ENCODE results near the gene PTPRN2. TPM values are rescaled to one million over a fixed set of nuclear protein-coding genes. Genes with fewer than 3 reads are reported as not detected.
A peak's percentile ranks its signal among the peaks of the same experiment; 100 is the strongest.

Gene PTPRN2
- total and polyA plus RNA-seq, 7 donors: 3.2 to 7.1 (median 5.5) TPM

DNA sequence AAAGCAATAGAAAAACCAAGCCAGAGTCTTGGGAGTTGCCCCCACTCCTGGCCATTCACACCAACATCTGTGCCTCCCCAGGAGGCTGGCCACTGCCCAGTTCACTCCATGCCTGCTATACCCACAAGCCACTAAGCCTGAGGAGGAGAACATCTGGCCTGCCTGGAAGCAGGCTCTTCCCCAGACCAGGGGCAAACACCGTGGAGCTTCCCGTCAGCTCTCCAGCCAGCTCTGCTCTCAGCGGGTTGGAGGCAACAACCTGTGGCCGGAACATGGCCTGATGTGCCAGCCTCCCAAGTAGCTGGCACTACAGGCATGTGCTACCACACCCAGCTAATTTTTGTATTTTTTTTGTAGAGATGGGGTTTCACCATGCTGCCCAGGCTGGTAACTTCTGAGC lies 9.1 kb upstream of the PTPRN2 start:
- 96 to 97% methylated on average over 4 of the region's 4 CpGs for WGBS, 2 donors
- TF ChIP-seq POLR2A (IDR thresholded peaks at IDR 0.05) (no peak), POLR2AphosphoS5 (IDR thresholded peaks at IDR 0.05) (no peak), EP300 (IDR thresholded peaks at IDR 0.05) (no peak)
- TF ChIP-seq, protein P1, sequence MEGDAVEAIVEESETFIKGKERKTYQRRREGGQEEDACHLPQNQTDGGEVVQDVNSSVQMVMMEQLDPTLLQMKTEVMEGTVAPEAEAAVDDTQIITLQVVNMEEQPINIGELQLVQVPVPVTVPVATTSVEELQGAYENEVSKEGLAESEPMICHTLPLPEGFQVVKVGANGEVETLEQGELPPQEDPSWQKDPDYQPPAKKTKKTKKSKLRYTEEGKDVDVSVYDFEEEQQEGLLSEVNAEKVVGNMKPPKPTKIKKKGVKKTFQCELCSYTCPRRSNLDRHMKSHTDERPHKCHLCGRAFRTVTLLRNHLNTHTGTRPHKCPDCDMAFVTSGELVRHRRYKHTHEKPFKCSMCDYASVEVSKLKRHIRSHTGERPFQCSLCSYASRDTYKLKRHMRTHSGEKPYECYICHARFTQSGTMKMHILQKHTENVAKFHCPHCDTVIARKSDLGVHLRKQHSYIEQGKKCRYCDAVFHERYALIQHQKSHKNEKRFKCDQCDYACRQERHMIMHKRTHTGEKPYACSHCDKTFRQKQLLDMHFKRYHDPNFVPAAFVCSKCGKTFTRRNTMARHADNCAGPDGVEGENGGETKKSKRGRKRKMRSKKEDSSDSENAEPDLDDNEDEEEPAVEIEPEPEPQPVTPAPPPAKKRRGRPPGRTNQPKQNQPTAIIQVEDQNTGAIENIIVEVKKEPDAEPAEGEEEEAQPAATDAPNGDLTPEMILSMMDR (IDR thresholded peaks at IDR 0.05): no peak
- Histone ChIP-seq H3K4me3 (no peak overlapping the region), H3K4me1 (no peaks in the 10 kb centered on the region), H3K9me3 (no peaks in the 10 kb centered on the region), H3K36me3 (no peaks in the 10 kb centered on the region), H3K27ac (no peak overlapping the region), H3K27me3 (no peaks in the 10 kb centered on the region)
- intact Hi-C loops (cut with DNase I): no loop called here
- DNase-seq: no peak

DNA sequence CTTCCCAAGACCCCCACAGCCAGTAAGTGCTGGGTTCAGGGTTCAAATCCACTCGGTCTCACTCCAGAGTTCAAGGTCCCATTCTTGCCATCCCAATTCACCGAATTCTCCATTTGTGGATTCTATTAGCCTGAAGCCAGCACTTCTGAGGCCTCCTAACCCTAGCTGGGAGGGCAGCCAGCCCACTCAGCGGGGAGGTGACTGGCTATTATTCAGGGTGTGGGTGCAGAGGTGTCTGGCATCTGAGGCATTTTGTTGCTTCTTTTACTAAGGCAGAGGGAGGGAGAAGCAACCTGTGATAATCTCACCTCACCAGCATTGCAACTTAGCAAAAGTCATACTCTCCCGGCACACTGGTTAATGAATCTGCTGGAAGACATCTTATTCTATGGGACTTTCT lies 8.7 kb upstream of the PTPRN2 start:
- Histone ChIP-seq H3K36me3 (no peaks in the 10 kb centered on the region), H3K27ac (no peak overlapping the region), H3K4me1 (no peaks in the 10 kb centered on the region), H3K27me3 (no peaks in the 10 kb centered on the region), H3K9me3 (no peaks in the 10 kb centered on the region), H3K4me3 (no peak overlapping the region)
- DNase-seq: no peak
- 96% methylated on average over 4 of the region's 4 CpGs for WGBS, 2 donors
- intact Hi-C loops (cut with DNase I): no loop called here
- TF ChIP-seq, protein P1 (IDR thresholded peaks at IDR 0.05): no peak
- TF ChIP-seq POLR2AphosphoS5 (IDR thresholded peaks at IDR 0.05): no peak
- TF ChIP-seq EP300 (IDR thresholded peaks at IDR 0.05): no peak
- no peak for TF ChIP-seq POLR2A (IDR thresholded peaks at IDR 0.05)

DNA sequence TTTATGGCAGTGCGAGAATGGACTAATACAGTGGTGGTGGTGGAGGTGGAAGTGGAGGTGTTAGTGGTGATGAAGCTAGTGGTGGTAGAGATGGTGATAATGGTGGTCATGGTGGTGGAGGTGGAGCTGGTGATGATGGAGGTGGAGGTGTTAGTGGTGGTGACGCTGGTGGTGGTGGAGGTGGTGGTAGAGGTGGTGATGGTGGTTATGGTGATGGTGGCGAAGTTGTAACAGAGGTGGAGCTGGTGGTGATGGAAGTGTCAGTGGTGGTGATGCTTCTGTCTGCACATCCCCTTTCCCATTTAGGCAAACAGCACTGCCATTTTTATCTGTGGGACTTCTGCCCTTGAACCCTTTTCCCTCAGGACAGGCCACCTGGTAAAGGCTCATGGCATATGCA lies 7.4 kb upstream of the PTPRN2 start:
- 71 to 74% methylated on average over 3 of the region's 3 CpGs for WGBS, 2 donors
- no peak overlapping the region for H3K27ac ChIP-seq
- H3K27me3 ChIP-seq: no peaks in the 10 kb centered on the region
- H3K4me1 ChIP-seq: no peaks in the 10 kb centered on the region
- H3K36me3 ChIP-seq: no peaks in the 10 kb centered on the region
- H3K4me3 ChIP-seq: no peak overlapping the region
- intact Hi-C loops (cut with DNase I): no loop called here
- TF ChIP-seq, protein P1 (IDR thresholded peaks at IDR 0.05): no peak
- TF ChIP-seq POLR2A (IDR thresholded peaks at IDR 0.05) (no peak), EP300 (IDR thresholded peaks at IDR 0.05) (no peak), POLR2AphosphoS5 (IDR thresholded peaks at IDR 0.05) (no peak)
- H3K9me3 ChIP-seq: no peaks in the 10 kb centered on the region
- no peak for DNase-seq

DNA sequence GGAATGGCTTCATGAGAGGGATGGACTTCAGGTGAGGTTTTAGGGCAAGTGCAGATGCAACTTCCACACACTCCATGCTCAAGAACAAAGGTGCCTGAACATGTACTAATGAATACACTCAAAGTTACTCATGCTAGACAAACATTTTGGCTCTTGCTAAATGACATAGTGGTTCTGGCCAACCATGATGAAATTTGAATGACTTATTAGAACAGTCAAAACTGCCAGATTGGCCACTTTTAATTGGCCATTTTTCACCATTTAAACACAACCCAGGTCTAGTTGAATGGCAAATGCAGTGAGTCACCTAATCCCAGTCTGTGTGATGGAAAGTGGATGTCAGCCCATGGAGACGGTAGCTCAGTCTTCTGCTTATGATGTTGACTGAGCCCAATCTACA lies 4.9 kb upstream of the PTPRN2 start:
- DNase-seq: no peak
- Histone ChIP-seq H3K27me3 (no peaks in the 10 kb centered on the region), H3K9me3 (no peaks in the 10 kb centered on the region), H3K4me1 (peaks cover 0 to 8% (median 6%) of the 10 kb centered on the region in 4 donors), H3K27ac (no peak overlapping the region), H3K4me3 (no peak overlapping the region), H3K36me3 (no peaks in the 10 kb centered on the region)
- intact Hi-C loops (cut with DNase I): no loop called here
- TF ChIP-seq POLR2AphosphoS5 (IDR thresholded peaks at IDR 0.05): no peak
- TF ChIP-seq, protein P1 (IDR thresholded peaks at IDR 0.05): no peak
- no peak for TF ChIP-seq EP300 (IDR thresholded peaks at IDR 0.05)
- no peak for TF ChIP-seq POLR2A (IDR thresholded peaks at IDR 0.05)
- WGBS, 2 donors: 93 to 98% methylated on average over 1 of the region's 1 CpG

DNA sequence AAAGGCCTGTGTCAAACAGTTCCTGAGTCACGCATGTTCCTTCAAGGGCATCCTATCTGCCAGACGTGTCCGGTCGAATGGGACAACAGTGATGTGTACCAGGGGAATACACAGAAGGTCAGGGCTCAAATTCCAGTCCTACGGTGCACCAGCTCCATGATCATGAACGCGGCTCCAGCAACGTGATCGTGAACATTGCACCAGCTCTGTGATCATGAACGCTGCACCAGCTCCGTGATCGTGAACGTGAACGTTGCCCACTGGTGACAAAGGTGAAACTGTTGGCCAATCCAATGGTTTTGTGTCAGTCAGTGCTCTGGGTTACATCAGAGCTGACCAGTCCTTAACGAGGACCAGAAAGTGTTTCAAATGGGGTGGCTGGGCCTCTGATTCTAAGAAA lies 4.3 kb upstream of the PTPRN2 start:
- intact Hi-C loops (cut with DNase I): no loop called here
- peaks cover 0 to 13% (median 11%) of the 10 kb centered on the region in 4 donors for H3K4me1 ChIP-seq
- WGBS, 2 donors: 90 to 95% methylated on average over 15 of the region's 15 CpGs
- no peak overlapping the region for H3K4me3 ChIP-seq
- TF ChIP-seq POLR2AphosphoS5 (IDR thresholded peaks at IDR 0.05) (no peak), POLR2A (IDR thresholded peaks at IDR 0.05) (no peak), EP300 (IDR thresholded peaks at IDR 0.05) (no peak)
- TF ChIP-seq, protein P1 (IDR thresholded peaks at IDR 0.05): no peak
- no peaks in the 10 kb centered on the region for H3K27me3 ChIP-seq
- peak; percentile 21 for DNase-seq
- H3K9me3 ChIP-seq: no peaks in the 10 kb centered on the region
- no peaks in the 10 kb centered on the region for H3K36me3 ChIP-seq
- H3K27ac ChIP-seq: no peak overlapping the region

Measured in sigmoid colon (tissue), 7 donors.